H9 (cell line): Measurements from ENCODE around the gene AVPR2. TPM values are rescaled to one million over a fixed set of nuclear protein-coding genes. Genes with fewer than 3 reads are reported as not detected.

Experiments
- DNase-seq: peaks from one replicate; pipeline ENCODE4 v3.0.0-alpha.2; 2017
- H2AFZ ChIP-seq: one replicate; pipeline ENCODE4 v1.6.1; 2013; ENCODE audit warnings: mild to moderate bottlenecking, low read length, control low read depth, moderate library complexity
- H2AK5ac ChIP-seq: 2 replicates; pipeline ENCODE4 v1.6.1; 2013; ENCODE audit warnings: low read length, control low read depth, mixed read lengths; ENCODE audit not compliant: insufficient read length
- H2BK120ac ChIP-seq: one replicate; pipeline ENCODE4 v1.6.1; 2013; ENCODE audit warnings: low read depth, mild to moderate bottlenecking, low read length, control low read depth, inconsistent platforms; ENCODE audit not compliant: poor library complexity, severe bottlenecking
- H2BK12ac ChIP-seq: 2 replicates; pipeline ENCODE4 v1.6.1; 2013; ENCODE audit warnings: low read length, control low read depth, mixed read lengths, low read depth; ENCODE audit not compliant: insufficient read length
- H2BK15ac ChIP-seq: 2 replicates; pipeline ENCODE4 v1.6.1; 2013; ENCODE audit warnings: low read depth, low read length, control low read depth
- H2BK20ac ChIP-seq: one replicate; pipeline ENCODE4 v1.6.1; 2013; ENCODE audit warnings: low read depth, mild to moderate bottlenecking, low read length, control low read depth, inconsistent platforms; ENCODE audit not compliant: poor library complexity, severe bottlenecking
- H2BK5ac ChIP-seq: 2 replicates; pipeline ENCODE4 v1.6.1; 2013; ENCODE audit warnings: low read length, control low read depth, mixed read lengths; ENCODE audit not compliant: insufficient read length
- H3K14ac ChIP-seq: 2 replicates; pipeline ENCODE4 v1.6.1; 2013; ENCODE audit warnings: low read length, control low read depth; ENCODE audit not compliant: insufficient read depth
- H3K18ac ChIP-seq: 2 replicates; pipeline ENCODE4 v1.6.1; 2013; ENCODE audit warnings: low read depth, mild to moderate bottlenecking, mixed read lengths, low read length, control low read depth; ENCODE audit not compliant: insufficient read length
- H3K23ac ChIP-seq: 2 replicates; pipeline ENCODE4 v1.6.1; 2013; ENCODE audit warnings: low read length, control low read depth, mixed read lengths, low read depth; ENCODE audit not compliant: insufficient read length
- H3K23me2 ChIP-seq: 2 replicates; pipeline ENCODE4 v1.6.1; 2013; ENCODE audit warnings: low read depth, mild to moderate bottlenecking, mixed read lengths, low read length, control low read depth; ENCODE audit not compliant: insufficient read length, poor library complexity, severe bottlenecking
- H3K27ac ChIP-seq: 2 replicates; pipeline ENCODE4 v1.5.1; 2013; ENCODE audit warnings: low read length, control low read depth, mixed read lengths, low read depth; ENCODE audit not compliant: insufficient read length
- H3K27me3 ChIP-seq: 2 replicates; pipeline ENCODE4 v1.6.1; 2013; ENCODE audit warnings: low read length, control low read depth, inconsistent platforms; ENCODE audit not compliant: insufficient read depth
- H3K4ac ChIP-seq: 2 replicates; pipeline ENCODE4 v1.6.1; 2013; ENCODE audit warnings: low read depth, mild to moderate bottlenecking, control low read depth, inconsistent platforms, low read length, moderate library complexity
- H3K4me1 ChIP-seq: 2 replicates; pipeline ENCODE4 v1.6.1; 2013; ENCODE audit warnings: low read length, control low read depth, inconsistent platforms; ENCODE audit not compliant: insufficient read depth
- H3K4me2 ChIP-seq: 2 replicates; pipeline ENCODE4 v1.6.1; 2013; ENCODE audit warnings: low read length, control low read depth, mixed read lengths; ENCODE audit not compliant: insufficient read length, insufficient read depth
- H3K56ac ChIP-seq: 2 replicates; pipeline ENCODE4 v1.6.1; 2013; ENCODE audit warnings: low read depth, mild to moderate bottlenecking, mixed read lengths, low read length, control low read depth; ENCODE audit not compliant: insufficient read length
- H3K79me1 ChIP-seq: 2 replicates; pipeline ENCODE4 v1.6.1; 2013; ENCODE audit warnings: low read depth, mild to moderate bottlenecking, moderate library complexity, low read length, control low read depth, inconsistent platforms; ENCODE audit not compliant: insufficient read depth, poor library complexity, severe bottlenecking
- H3K79me2 ChIP-seq: 2 replicates; pipeline ENCODE4 v1.6.1; 2013; ENCODE audit warnings: low read length, control low read depth, inconsistent platforms; ENCODE audit not compliant: insufficient read depth
- H3K9ac ChIP-seq: 2 replicates; pipeline ENCODE4 v1.6.1; 2013; ENCODE audit warnings: low read length, control low read depth, mixed read lengths; ENCODE audit not compliant: insufficient read length; ENCODE audit errors: extremely low read depth
- H3K9me3 ChIP-seq: one replicate; pipeline ENCODE4 v1.6.1; 2013; ENCODE audit warnings: low read depth, low read length, inconsistent platforms; ENCODE audit not compliant: control insufficient read depth
- H3T11ph ChIP-seq: one replicate; pipeline ENCODE4 v1.6.1; 2013; ENCODE audit warnings: mild to moderate bottlenecking, low read length, control low read depth, inconsistent platforms
- H4K20me1 ChIP-seq: one replicate; pipeline ENCODE4 v1.6.1; 2013; ENCODE audit not compliant: control insufficient read depth, insufficient read length, insufficient read depth
- H4K5ac ChIP-seq: 2 replicates; pipeline ENCODE4 v1.6.1; 2013; ENCODE audit warnings: low read depth, mild to moderate bottlenecking, mixed read lengths, low read length, control low read depth; ENCODE audit not compliant: insufficient read length
- H4K8ac ChIP-seq: replicated peaks from 2 replicates; pipeline ENCODE4 v1.6.1; 2013; ENCODE audit warnings: low read length, control low read depth, mixed read lengths, low read depth; ENCODE audit not compliant: insufficient read length
- H4K91ac ChIP-seq: 2 replicates; pipeline ENCODE4 v1.6.1; 2013; ENCODE audit warnings: low read depth, mild to moderate bottlenecking, moderate library complexity, mixed read lengths, low read length, control low read depth; ENCODE audit not compliant: insufficient read length
- H3K27ac Mint-ChIP-seq, 3 experiments: 2 replicates in 2 of 3; 3 replicates in 1 of 3; pipeline ENCODE4 v1.8.0; 2020 to 2021; ENCODE audit warnings: mixed read lengths in 3 of 3, mild to moderate bottlenecking in 1 of 3, moderate library complexity in 1 of 3
- H3K27me3 Mint-ChIP-seq: 2 replicates; pipeline ENCODE4 v1.8.0; 2021; ENCODE audit warnings: low read depth, mild to moderate bottlenecking, moderate library complexity, mixed read lengths
- H3K36me3 Mint-ChIP-seq, 3 experiments: 2 replicates in 2 of 3; 3 replicates in 1 of 3; pipeline ENCODE4 v1.8.0; 2020 to 2021; ENCODE audit warnings: low read depth in 3 of 3, mixed read lengths in 3 of 3; ENCODE audit not compliant: insufficient read depth in 1 of 3
- H3K4me1 Mint-ChIP-seq, 2 experiments: 2 replicates each; pipeline ENCODE4 v1.8.0; 2020; ENCODE audit warnings: mixed read lengths in 2 of 2
- H3K4me3 Mint-ChIP-seq, 2 experiments: 2 replicates in 1 of 2; 3 replicates in 1 of 2; pipeline ENCODE4 v1.8.0; 2020 to 2021; ENCODE audit warnings: mild to moderate bottlenecking in 2 of 2, mixed read lengths in 2 of 2, moderate library complexity in 1 of 2
- H3K9me3 Mint-ChIP-seq, 2 experiments: 2 replicates in 1 of 2; 3 replicates in 1 of 2; pipeline ENCODE4 v1.8.0; 2020; ENCODE audit warnings: mild to moderate bottlenecking in 2 of 2, mixed read lengths in 2 of 2, moderate library complexity in 1 of 2
- WGBS: extraction: QIAGEN DNeasy Blood & Tissue Kit; methylation state at CpG from one replicate; pipeline ENCODE4 v1.1.7; 2013; ENCODE audit warnings: missing lambda C conversion rate, low lambda C conversion rate, mixed read lengths; ENCODE audit not compliant: insufficient read length; ENCODE audit errors: extremely low coverage; 5-methylcytosine and 5-hydroxymethylcytosine counted together
- total RNA-seq: library from RNA; stranded (reverse); gene quantifications from 2 replicates; pipeline ENCODE4 v1.2.1, GENCODE V29; 2021
- TF ChIP-seq, protein P1 (sequence below): fragments of 200-600 bp; sonication (generic); conservative IDR thresholded peaks from 3 replicates; pipeline ENCODE4 v1.8.0; 2021; ENCODE audit warnings: antibody characterized with exemption, mild to moderate bottlenecking

AVPR2 gene
- total RNA-seq, 1 experiment from 2014 or later, result not detected

DNA sequence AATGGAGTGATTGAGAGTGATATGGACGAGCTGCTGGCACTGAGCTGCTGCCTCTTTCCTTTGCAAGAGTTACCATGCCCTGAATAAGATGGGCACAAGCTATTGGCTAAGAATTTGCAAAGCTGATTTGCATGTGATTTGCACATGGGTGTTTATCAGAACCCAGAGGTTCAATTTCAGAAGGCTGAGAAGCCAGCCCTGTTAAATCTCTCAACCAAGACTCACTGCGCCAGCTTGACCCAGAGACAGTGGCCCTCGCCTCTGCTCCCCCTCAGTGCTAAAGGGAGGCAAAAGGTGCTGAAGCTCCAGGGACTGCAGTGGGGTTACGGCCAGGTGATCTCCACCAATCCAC, 20.9 kb downstream of the AVPR2 start:
- no peak overlapping the region for H2AFZ ChIP-seq
- peak overlapping the region; percentile 82; the same call in 1 of the 2 replicates for H3K14ac ChIP-seq
- H3K23ac ChIP-seq, result no peak overlapping the region
- Mint-ChIP-seq H3K4me3 (peak overlapping the region; percentile 77 to 79), H3K9me3 (peaks cover 45 to 64% of the 10 kb centered on the region in 2 experiments), H3K27me3 (no peaks in the 10 kb centered on the region; the same call in none of the 2 replicates), H3K36me3 (peaks cover 7 to 15% (median 9%) of the 10 kb centered on the region in 3 experiments), H3K4me1 (peaks cover 13 to 34% of the 10 kb centered on the region in 2 experiments), H3K27ac (peak overlapping the region in 2 of 3 experiments; percentile 70 to 72; a peak in 3 of 7 replicates)
- no peak overlapping the region for H2BK20ac ChIP-seq
- H2BK12ac ChIP-seq, result no peak overlapping the region
- peak overlapping the region; percentile 25 for H3K9ac ChIP-seq
- WGBS, result no CpG with 5 or more reads among the region's 4 CpGs
- H3K27me3 ChIP-seq, result no peaks in the 10 kb centered on the region
- peak overlapping the region; percentile 77 for H3K18ac ChIP-seq
- no peak overlapping the region for H4K5ac ChIP-seq
- H2BK15ac ChIP-seq, result no peak overlapping the region
- H2BK5ac ChIP-seq, result no peak overlapping the region
- no peaks in the 10 kb centered on the region for H3K79me1 ChIP-seq
- H2AK5ac ChIP-seq, result no peak overlapping the region
- H3K27ac ChIP-seq, result no peak overlapping the region
- peak overlapping the region; percentile 63 for H3K4me2 ChIP-seq
- no peaks in the 10 kb centered on the region for H3K4me1 ChIP-seq
- DNase-seq, result no peak
- no peak overlapping the region for H2BK120ac ChIP-seq
- no peak overlapping the region for H4K91ac ChIP-seq
- TF ChIP-seq, protein P1, sequence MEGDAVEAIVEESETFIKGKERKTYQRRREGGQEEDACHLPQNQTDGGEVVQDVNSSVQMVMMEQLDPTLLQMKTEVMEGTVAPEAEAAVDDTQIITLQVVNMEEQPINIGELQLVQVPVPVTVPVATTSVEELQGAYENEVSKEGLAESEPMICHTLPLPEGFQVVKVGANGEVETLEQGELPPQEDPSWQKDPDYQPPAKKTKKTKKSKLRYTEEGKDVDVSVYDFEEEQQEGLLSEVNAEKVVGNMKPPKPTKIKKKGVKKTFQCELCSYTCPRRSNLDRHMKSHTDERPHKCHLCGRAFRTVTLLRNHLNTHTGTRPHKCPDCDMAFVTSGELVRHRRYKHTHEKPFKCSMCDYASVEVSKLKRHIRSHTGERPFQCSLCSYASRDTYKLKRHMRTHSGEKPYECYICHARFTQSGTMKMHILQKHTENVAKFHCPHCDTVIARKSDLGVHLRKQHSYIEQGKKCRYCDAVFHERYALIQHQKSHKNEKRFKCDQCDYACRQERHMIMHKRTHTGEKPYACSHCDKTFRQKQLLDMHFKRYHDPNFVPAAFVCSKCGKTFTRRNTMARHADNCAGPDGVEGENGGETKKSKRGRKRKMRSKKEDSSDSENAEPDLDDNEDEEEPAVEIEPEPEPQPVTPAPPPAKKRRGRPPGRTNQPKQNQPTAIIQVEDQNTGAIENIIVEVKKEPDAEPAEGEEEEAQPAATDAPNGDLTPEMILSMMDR, result no peak
- no peaks in the 10 kb centered on the region for H3K79me2 ChIP-seq
- no peak overlapping the region for H4K8ac ChIP-seq
- no peak overlapping the region for H3T11ph ChIP-seq
- H3K4ac ChIP-seq, result no peak overlapping the region
- H3K23me2 ChIP-seq, result peaks cover 22% of the 10 kb centered on the region
- H3K56ac ChIP-seq, result no peak overlapping the region
- H4K20me1 ChIP-seq, result no peaks in the 10 kb centered on the region
- H3K9me3 ChIP-seq, result no peaks in the 10 kb centered on the region
